Left forelimb (tissue), 1 donor: ENCODE measurements around the gene ALDOC.

Experiments
- DNase-seq: peaks from one replicate; pipeline ENCODE4 v3.0.0-alpha.2; 2018; ENCODE audit warnings: low spot score

ALDOC gene

DNA sequence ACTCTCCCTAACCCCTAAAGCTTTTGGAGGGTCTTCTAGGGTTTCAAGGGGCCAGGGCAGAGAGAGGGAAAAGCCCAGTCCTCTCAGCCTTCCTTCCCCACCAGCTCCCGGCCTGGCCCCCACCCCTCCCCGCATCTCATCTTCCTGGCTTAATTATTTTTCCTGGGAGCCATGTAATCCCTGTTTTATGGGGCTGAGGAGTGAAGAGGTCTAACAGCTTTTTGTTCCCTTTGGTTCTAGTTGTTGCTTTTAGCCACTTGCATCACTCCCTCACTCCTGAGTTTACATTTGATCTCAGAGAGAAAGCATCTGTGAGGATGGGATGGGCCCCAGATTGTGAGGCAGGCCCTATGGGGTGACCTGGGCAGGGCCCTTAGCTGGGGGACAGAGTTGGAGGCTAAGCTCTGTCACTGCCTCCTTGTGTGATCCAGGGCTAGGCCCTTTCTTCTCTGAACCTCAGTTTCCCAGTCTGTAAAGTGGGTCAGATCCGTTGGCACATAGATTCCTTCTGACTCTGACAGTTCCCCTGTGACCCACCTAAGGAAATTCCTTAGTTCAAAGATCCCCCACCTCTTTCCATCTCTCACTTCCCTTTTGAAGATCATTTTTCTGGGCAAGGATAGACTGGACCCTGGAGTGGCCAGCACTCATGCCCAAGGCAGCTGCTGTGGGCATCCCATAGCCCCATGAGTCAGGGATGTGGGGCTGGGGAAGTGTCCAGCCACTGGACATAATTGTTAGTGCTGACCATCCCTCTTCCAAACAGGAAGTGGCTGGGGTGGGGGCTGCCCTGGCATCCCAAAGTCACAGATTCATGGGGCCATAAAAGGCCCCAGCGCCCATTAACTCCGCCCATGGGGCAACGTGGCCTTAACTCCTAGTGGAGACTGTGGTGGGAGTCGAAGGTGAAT is 44.4 kb downstream of the ALDOC start:
- DNase-seq, result no peak

GRCh38 chr17:28530926-28531325 is 45.8 kb downstream of the ALDOC start:
- no peak for DNase-seq

GRCh38 chr17:28530250-28530649 is 46.4 kb downstream of the ALDOC start:
- no peak for DNase-seq

DNA sequence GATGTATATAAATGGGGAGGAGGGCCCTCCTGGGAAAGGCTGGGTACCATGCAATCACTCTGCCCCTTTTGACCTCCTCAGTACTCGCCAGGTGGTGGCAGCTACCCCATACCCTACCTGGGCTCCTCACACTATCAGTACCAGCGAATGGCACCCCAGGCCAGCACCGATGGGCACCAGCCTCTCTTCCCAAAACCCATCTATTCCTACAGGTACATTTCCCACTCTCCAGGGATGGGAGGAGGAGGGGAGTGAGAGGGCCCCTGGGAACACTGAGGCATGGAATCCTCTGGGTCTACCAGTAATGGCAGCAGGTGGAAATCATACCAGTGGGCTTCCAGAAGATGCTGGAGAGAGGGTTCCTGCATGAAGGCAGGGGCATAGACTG is 47.7 kb downstream of the ALDOC start:
- DNase-seq, result no peak

- DNase-seq, result no peak
These were observed 48.2 kb downstream of the ALDOC start for GRCh38 chr17:28528327-28529012.

GRCh38 chr17:28527859-28528258 is 48.8 kb downstream of the ALDOC start:
- no peak for DNase-seq

DNA sequence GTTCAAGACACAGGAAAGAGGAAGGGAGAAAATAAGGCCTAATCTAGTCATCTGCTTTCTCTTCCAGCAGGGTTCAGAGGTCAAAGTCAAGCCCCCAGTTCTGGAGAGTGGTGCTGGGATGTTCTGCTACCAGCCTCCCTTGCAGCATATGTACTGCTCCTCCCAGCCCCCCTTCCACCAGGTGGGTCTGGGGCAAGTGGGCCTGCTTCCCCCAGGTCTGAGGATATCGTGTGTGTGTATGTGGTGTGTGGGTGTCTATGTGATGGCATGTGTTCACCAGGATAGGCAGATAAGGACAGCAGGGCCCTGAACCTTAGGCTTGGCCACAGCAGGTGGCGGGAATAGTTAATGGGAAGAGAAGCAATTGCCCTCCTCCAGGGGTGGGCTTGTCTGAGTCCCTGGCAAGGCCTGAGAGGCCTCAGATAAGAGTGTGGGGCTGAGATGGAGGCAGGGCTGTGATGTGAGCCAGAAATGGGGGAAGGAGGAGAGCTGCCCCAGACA is 49.5 kb downstream of the ALDOC start:
- DNase-seq, result no peak

DNA sequence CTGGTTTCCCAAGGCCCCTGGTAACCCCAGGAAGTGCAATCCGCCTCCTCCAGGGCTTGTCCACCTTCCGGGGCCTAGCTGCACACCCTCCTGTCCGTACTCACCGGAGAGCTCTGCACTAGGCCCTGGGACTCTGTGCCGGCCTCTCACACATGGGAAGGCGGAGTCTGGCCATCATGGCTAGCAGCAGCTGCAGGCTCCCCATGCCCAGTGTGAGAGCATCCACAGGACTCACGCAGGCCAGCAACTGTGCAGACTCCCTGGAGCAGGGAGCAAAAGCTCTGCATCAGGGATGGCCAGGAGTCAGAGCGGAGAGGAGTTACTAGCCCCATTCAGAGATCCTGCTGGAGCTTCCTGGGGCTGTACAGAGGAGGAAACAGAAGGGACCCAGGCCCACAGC is 50.3 kb downstream of the ALDOC start:
- DNase-seq, result no peak

DNA sequence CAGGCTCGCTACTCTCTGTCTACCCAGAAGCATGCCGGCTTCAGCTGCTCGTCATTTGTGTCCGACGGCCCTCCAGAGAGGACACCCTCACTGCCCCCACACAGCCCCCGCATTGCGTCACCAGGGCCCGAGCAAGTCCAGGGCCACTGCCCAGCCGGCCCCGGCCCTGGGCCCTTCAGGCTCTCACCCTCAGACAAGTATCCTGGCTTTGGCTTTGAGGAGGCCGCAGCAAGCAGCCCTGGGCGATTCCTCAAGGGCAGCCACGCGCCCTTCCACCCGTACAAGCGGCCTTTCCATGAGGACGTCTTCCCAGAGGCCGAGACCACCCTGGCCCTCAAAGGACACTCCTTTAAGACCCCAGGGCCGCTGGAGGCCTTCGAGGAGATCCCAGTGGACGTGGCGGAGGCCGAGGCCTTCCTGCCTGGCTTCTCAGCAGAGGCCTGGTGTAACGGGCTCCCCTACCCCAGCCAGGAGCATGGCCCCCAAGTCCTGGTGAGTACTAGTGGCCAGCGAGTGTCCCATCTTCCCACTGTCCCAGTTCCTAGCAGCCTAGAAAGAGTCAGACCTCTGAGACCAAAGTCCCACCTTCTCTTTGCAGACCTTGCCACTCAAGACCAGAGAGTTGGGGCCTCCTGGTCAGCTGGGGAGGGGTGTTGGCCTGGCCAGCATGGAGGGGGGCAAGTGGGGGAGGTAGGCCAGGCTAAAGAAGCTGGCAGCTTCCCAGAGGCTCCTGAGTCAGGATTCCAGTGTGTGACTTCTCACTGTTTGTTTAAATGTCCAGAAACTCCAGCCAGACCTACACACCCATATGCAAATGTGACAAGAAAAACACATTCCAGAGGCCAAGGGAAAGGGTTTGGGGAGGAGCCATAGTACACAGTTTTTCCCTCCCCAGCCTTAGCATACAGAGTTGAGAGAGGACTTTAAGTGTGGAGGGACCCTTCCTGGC is 51.9 kb downstream of the ALDOC start:
- no peak for DNase-seq

DNA sequence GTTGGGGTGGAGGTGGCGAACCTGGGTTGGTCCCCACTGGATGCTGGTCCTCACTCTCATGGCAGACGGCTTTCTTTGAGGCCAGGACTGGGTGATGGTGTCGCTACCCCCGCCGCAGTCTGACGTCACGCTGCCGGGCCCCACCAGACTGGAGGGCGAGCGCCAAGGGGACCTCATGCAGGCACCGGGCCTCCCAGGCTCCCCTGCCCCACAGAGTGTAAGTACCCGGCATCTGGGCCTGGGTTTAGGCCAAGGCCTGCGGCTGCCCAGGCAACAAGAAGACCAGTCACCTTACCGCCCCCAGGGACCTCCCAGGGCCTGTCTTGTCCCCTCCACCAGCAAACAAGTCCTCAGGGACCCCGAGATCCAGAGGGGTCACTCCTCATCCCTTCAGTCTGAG is 52.8 kb downstream of the ALDOC start:
- DNase-seq, result no peak

DNA sequence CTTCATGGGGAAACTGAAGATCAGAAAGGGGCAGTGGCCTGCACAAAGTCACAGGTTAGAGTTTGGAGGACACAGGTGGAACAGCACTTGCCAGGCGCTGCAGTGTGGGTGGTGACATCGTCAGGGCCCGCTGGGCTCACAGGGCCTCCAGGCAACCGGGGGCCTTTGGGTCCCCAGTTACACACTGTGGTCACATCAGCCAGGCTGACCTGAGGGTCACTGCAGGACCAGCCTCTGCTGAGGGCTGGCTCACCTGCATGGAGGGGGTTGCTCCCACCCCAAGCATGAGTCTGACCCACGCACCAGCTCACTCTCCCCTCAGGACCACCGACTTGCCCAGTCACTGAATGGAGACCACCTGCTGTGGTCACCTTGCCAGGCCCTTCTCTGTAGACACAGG is 53.5 kb downstream of the ALDOC start:
- no peak for DNase-seq
